GM23248 (cell line): ENCODE results near the gene VPREB3. TPM values are rescaled to one million over a fixed set of nuclear protein-coding genes. Genes with fewer than 3 reads are reported as not detected.

ENCODE experiments used
- DNase-seq: peaks from one replicate; pipeline ENCODE4 v3.0.0-alpha.2; 2015
- H2AFZ ChIP-seq: fragments of 200-600 bp; sonication (generic); 2 replicates; pipeline ENCODE4 v1.6.1; 2016; ENCODE audit warnings: antibody characterized with exemption
- H3F3A ChIP-seq: fragments of 200-600 bp; sonication (generic); 2 replicates; pipeline ENCODE4 v1.6.1; 2016; ENCODE audit warnings: mild to moderate bottlenecking, antibody characterized with exemption, mixed run types; ENCODE audit not compliant: insufficient read depth
- H3K27ac ChIP-seq: fragments of 200-600 bp; sonication (generic); 2 replicates; pipeline ENCODE4 v1.5.1; 2016; ENCODE audit warnings: mild to moderate bottlenecking
- H3K27me3 ChIP-seq: fragments of 200-600 bp; sonication (generic); replicated peaks from 2 replicates; pipeline ENCODE4 v1.6.1; 2016; ENCODE audit warnings: mild to moderate bottlenecking; ENCODE audit not compliant: insufficient read depth
- H3K36me3 ChIP-seq: fragments of 200-600 bp; sonication (generic); 2 replicates; pipeline ENCODE4 v1.6.1; 2016; ENCODE audit warnings: low read depth, mild to moderate bottlenecking
- H3K4me1 ChIP-seq: fragments of 200-600 bp; sonication (generic); 2 replicates; pipeline ENCODE4 v1.6.1; 2016; ENCODE audit warnings: mild to moderate bottlenecking; ENCODE audit not compliant: insufficient read depth
- H3K4me2 ChIP-seq: fragments of 200-600 bp; sonication (generic); one replicate; pipeline ENCODE4 v1.6.1; 2016; ENCODE audit warnings: mild to moderate bottlenecking; ENCODE audit not compliant: unreplicated experiment
- H3K4me3 ChIP-seq: fragments of 200-600 bp; sonication (generic); 2 replicates; pipeline ENCODE4 v1.5.1; 2016; ENCODE audit warnings: mild to moderate bottlenecking
- H3K79me2 ChIP-seq: fragments of 200-600 bp; sonication (generic); 2 replicates; pipeline ENCODE4 v1.6.1; 2016; ENCODE audit warnings: mild to moderate bottlenecking; ENCODE audit not compliant: insufficient read depth
- H3K9ac ChIP-seq: fragments of 200-600 bp; sonication (generic); 2 replicates; pipeline ENCODE4 v1.6.1; 2016; ENCODE audit warnings: mild to moderate bottlenecking
- H3K9me2 ChIP-seq: fragments of 200-600 bp; sonication (generic); 2 replicates; pipeline ENCODE4 v1.6.1; 2016; ENCODE audit warnings: mixed run types, mild to moderate bottlenecking, moderate library complexity; ENCODE audit not compliant: insufficient read depth
- H3K9me3 ChIP-seq: fragments of 200-600 bp; sonication (generic); one replicate; pipeline ENCODE4 v1.6.1; 2017; ENCODE audit warnings: low read depth
- H4K20me1 ChIP-seq: fragments of 200-600 bp; sonication (generic); 2 replicates; pipeline ENCODE4 v1.6.0; 2016; ENCODE audit not compliant: insufficient read depth
- EZH2 ChIP-seq: fragments of 200-600 bp; sonication (generic); IDR thresholded peaks from 2 replicates; pipeline ENCODE4 v1.6.1; 2018; ENCODE audit warnings: antibody characterized with exemption, mild to moderate bottlenecking; ENCODE audit not compliant: insufficient read depth, poor library complexity, severe bottlenecking
- EZH2phosphoT487 ChIP-seq: fragments of 200-600 bp; sonication (generic); IDR thresholded peaks from 2 replicates; pipeline ENCODE4 v1.6.1; 2018; ENCODE audit warnings: antibody characterized with exemption, moderate library complexity, mild to moderate bottlenecking, low read depth; ENCODE audit not compliant: insufficient read depth
- WGBS, 2 experiments: methylation state at CpG; one replicate each; pipeline ENCODE4 v1.1.6; 2015 to 2017; ENCODE audit warnings: low lambda C conversion rate in 2 of 2, low coverage in 1 of 2; ENCODE audit errors: missing lambda C conversion rate in 2 of 2; 5-methylcytosine and 5-hydroxymethylcytosine counted together
- in situ Hi-C: fragments of 300-500 bp; cut with MboI; formaldehyde crosslinking; loops from 2 replicates; pipeline ENCODE4 v1.15.0; 2020
- polyA plus RNA-seq: library from polyadenylated mRNA; unstranded; fragments of >200 nt; fragmentation: Nextera tagmentation; extraction: Ambion mirVana; gene quantifications from 2 replicates; pipeline ENCODE4 v1.2.1, GENCODE V29; 2016
- total RNA-seq: library from RNA; depleted of rRNA; stranded (reverse); fragments of >200 nt; shearing (Covaris generic); gene quantifications from 2 replicates; pipeline ENCODE4 v1.2.3, GENCODE V29; 2014

Gene VPREB3
- total and polyA plus RNA-seq, 2 experiments from 2014 or later: not detected

DNA sequence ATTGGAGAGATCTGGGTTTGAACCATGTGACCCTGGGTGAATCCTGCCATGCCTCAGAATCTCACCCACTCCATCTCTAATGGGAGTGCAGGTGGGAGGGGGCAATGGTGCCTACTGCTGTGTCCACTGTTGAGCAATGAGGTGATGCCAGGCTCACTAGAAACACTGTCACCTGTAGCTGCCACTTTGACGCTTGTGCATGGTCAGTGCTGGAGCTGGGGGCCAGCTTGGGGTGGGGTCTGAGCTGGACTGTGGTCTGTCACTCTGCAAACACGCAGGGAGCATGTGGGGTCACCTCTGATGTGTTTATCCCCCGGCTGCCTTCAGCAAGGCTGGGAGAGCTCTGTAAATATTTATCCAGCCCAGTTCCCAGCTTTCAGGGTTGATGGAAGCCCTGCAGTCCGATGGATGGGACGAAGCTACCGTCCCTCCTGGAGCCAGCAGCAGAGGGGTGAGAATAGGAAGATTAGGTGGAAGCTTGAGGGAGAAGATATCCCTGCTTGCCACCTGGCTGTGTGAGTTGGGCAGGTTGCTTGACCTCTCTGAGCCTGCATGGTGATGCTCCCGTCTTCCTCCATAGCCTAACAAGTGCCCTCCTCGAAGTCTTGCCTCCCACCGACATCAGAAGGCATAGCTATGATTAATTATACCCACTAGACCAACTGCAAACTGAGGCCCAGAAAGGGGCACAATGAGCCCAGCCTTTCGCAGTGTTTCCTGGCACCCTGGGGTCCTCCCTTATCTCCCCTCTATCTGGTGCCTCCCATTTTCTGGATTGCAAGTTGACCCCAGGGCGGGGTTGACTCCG lies 20.1 kb upstream of the VPREB3 start:
- H3K27me3 ChIP-seq: no peaks in the 10 kb centered on the region
- no peaks in the 10 kb centered on the region for H4K20me1 ChIP-seq
- H3F3A ChIP-seq: no peaks in the 10 kb centered on the region
- no peaks in the 10 kb centered on the region for H3K9me2 ChIP-seq
- in situ Hi-C loops: no loop called here
- H3K4me2 ChIP-seq: no peak overlapping the region
- H3K79me2 ChIP-seq: no peaks in the 10 kb centered on the region
- DNase-seq: no peak
- H3K4me1 ChIP-seq: no peaks in the 10 kb centered on the region; the same call in 1 of the 2 replicates
- no peak overlapping the region for H2AFZ ChIP-seq
- H3K9me3 ChIP-seq: no peaks in the 10 kb centered on the region
- H3K4me3 ChIP-seq: no peak overlapping the region
- no peak overlapping the region for H3K27ac ChIP-seq
- WGBS, 2 experiments: 72 to 76% methylated on average over 12 of the region's 12 CpGs
- H3K36me3 ChIP-seq: no peaks in the 10 kb centered on the region
- TF ChIP-seq EZH2phosphoT487 (no peak), EZH2 (no peak)
- no peak overlapping the region for H3K9ac ChIP-seq

DNA sequence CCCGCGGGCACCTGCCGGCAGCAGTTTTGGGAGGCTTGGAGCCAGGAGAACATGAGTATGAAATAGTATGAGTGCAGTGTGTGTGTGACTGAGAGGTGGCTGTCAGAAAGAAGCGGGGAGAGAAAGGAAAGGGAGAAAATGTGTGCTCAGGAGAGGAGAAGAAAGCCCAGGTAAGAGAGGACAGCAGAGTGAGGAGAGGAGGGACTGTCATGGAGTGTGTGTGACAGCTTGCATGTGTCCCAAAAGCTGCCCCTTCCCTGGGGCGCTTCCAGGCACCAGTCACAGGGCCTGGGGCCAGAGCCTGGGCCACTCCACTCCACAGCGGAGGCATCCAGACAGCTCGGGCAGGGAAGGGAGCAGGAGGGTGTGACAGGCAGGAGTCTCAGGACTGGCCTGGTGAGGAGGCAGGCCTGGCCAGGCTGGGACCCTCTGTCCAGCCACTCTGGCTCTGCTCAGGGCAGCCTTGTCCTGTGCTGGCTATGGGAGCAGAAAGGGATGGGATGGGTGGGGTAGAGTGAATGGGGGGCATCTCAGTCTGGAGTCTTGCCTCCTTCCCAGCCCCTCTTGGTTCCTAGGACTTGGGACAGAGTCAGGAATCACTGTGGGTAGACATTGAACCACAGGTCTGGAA lies 19.4 kb upstream of the VPREB3 start:
- no peak for DNase-seq
- no peak overlapping the region for H3K27ac ChIP-seq
- in situ Hi-C loops: no loop called here

DNA sequence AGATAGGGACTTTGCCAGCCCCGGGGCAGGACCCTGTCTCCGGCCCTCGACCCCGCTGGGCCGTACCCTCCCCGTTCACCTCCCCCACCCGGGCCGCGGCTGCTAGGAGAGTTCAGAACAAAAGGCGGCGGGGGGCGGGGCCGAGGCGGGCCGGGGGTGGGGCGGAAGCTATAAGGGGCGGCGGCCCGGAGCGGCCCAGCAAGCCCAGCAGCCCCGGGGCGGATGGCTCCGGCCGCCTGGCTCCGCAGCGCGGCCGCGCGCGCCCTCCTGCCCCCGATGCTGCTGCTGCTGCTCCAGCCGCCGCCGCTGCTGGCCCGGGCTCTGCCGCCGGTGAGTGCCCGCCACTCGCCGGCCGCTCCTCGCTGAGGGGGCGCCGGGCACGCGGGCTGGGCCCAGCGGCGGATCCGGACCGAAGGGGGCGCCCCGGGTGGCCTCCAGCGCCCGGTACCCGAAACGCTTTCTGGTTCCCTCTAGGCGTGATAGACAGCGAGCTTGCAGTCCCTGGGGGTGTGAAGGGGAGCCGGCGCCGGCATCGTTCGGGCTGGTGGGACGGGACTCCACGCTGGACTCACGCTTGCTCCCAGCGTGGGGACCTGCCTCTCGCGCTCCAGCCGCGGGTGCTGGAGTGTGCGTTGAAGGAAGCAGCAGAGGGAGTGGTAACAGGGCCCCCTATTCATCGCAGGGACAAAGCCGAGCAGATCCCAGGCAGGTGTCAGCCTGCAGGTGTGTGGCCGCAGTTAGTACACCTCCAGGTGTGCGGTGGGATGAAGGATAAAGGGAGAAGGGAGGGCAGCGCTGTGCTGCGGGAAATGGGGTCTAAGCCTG lies 18.6 kb upstream of the VPREB3 start, which contains the start of gene MMP11:
Gene MMP11, plus strand, starts transcription at position 201 of the 825 bp plus-strand sequence. Its CDS starts 22 bp downstream, at position 223.
- Histone ChIP-seq H3F3A (no peaks in the 10 kb centered on the region), H3K36me3 (no peaks in the 10 kb centered on the region), H3K4me1 (no peaks in the 10 kb centered on the region; the same call in 1 of the 2 replicates), H4K20me1 (no peaks in the 10 kb centered on the region), H3K27me3 (no peaks in the 10 kb centered on the region), H3K79me2 (no peaks in the 10 kb centered on the region), H3K9ac (peak within 1 kb of the TSS; percentile 56), H3K9me2 (no peaks in the 10 kb centered on the region), H3K9me3 (no peaks in the 10 kb centered on the region), H3K27ac (no peak within 1 kb of the TSS), H3K4me2 (peak within 1 kb of the TSS; percentile 57), H3K4me3 (peak within 1 kb of the TSS; percentile 66), H2AFZ (peak within 1 kb of the TSS; percentile 77)
- TF ChIP-seq EZH2phosphoT487 (no peak), EZH2 (no peak)
- DNase-seq: peak; percentile 70
- WGBS, 2 experiments: 4 to 6% methylated on average over 39 to 47 of the region's 79 CpGs
- in situ Hi-C loops: no loop called here

More for the DNA sequence above, 19.4 kb upstream of the VPREB3 start:
- Histone ChIP-seq H2AFZ (no peak overlapping the region), H3K27me3 (no peaks in the 10 kb centered on the region), H3K9me3 (no peaks in the 10 kb centered on the region), H3K4me3 (no peak overlapping the region), H3K9ac (no peak overlapping the region), H4K20me1 (no peaks in the 10 kb centered on the region), H3K79me2 (no peaks in the 10 kb centered on the region), H3K9me2 (no peaks in the 10 kb centered on the region), H3K4me2 (no peak overlapping the region), H3K36me3 (no peaks in the 10 kb centered on the region), H3K4me1 (no peaks in the 10 kb centered on the region; the same call in 1 of the 2 replicates), H3F3A (no peaks in the 10 kb centered on the region)
- TF ChIP-seq EZH2 (no peak), EZH2phosphoT487 (no peak)
- WGBS, 2 experiments: 77 to 82% methylated on average over 6 to 7 of the region's 7 CpGs

DNA sequence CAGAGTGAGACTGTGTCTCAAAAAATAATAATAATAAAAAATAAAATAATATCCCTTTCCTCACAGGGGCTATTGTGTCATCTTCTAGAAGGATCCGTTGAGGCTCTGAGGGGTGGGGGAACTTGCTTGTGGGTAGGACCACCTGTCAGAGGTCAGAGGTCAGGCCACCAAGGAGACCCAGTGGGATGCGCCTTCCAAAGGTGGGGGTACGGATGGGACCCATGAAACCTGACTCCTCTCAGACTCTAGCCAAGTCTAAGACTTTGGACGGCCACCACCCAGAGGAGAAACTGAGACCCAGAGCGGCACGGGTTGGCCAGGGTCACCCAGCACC lies 18.1 kb upstream of the VPREB3 start:
- H3K4me2 ChIP-seq: peak overlapping the region; percentile 57

More for the DNA sequence above, 18.1 kb upstream of the VPREB3 start:
- H3F3A ChIP-seq: no peaks in the 10 kb centered on the region
- H3K4me3 ChIP-seq: peak overlapping the region; percentile 66
- H3K9me2 ChIP-seq: no peaks in the 10 kb centered on the region
- H3K27me3 ChIP-seq: no peaks in the 10 kb centered on the region
- in situ Hi-C loops: no loop called here
- H3K36me3 ChIP-seq: no peaks in the 10 kb centered on the region
- TF ChIP-seq EZH2phosphoT487 (no peak), EZH2 (no peak)
- H3K9ac ChIP-seq: peak overlapping the region; percentile 53
- H3K79me2 ChIP-seq: no peaks in the 10 kb centered on the region
- H2AFZ ChIP-seq: peak overlapping the region; percentile 77
- H3K4me1 ChIP-seq: no peaks in the 10 kb centered on the region; the same call in 1 of the 2 replicates
- H3K27ac ChIP-seq: no peak overlapping the region
- no peak for DNase-seq
- H3K9me3 ChIP-seq: no peaks in the 10 kb centered on the region
- 8 to 11% methylated on average over 6 of the region's 6 CpGs for WGBS, 2 experiments
- no peaks in the 10 kb centered on the region for H4K20me1 ChIP-seq
